DMS 273 (cell line): ENCODE measurements around the gene WDR5.

Experiments
- DNase-seq: peaks from one replicate; lab custom pipeline; 2025; ENCODE audit not compliant: unreplicated experiment; lab: John Stamatoyannopoulos, UW

Gene WDR5

DNA sequence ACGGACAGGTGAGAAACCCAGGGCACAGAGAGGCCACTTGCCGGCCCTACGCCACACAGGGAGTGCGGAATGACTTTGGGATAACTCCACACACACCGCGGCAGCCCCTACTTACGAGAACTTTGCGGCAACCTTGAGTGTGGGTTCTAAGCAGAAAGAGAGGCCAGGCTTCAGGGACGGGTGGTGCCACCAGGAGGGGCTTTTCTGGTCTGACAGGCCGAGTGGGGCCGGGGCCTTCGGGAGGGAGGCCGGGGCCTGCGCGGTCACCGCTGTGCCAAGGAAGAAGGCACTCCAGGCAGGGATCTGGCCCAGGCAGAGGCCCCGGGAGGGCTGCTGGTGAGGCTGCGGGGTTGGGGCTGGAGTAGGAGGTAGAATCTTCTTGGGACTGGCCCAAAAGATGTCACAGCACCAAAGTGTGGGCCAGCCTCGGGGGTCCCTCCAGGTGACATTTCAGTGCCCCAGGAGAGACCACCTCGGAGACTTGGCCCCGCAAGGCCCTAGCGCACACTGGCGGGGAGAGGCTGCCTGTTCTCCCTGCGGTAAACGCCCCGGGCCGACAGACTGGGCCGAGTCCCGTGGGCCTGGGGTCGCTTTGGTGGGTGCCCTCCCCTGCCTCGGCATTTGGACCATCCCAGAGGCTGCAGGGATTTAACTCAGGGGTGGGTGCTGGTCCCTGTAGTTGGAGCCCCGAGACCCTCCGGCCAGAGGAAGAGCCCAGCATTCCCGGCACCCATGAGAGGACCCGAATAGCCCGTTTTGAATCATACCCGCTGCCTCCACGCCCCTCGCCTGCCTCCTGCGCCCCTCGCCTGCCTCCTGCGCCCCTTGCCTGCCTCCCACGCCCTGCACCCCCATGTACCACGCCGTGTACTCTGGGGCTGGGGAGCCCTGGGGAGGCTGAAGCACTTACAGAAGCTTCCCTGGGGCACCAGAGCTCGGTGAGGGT, 37.5 kb downstream of the WDR5 start:
- DNase-seq: no peak

GRCh38 chr9:134174073-134174449, 38.2 kb downstream of the WDR5 start:
- DNase-seq: no peak

GRCh38 chr9:134174526-134175290, 38.8 kb downstream of the WDR5 start:
- DNase-seq: no peak

DNA sequence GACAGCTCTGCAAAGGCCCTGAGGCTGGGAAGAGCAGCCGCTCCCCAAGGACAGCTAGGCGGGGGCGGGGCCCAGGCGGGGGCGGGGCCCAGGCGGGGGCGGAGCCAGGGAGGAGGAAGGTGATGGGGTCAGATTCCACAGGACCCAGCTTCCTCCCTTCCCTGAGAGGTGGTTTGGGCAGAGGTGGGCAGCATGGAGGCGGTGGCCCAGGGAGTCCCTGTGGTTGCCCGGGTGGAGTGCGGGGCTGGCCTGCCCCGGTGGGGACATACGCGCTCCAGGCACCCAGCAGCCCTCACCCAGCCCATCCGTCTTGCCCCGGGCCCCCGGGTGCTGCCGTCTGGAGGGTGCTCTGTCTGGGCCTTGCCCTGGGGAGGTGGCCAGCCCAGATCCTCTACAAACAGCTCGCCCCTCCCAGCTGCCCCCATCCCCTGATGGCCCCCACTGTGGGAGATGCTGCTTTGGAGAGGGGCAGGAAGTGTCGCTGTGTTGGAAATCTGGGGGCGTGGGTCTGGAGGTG, 39.5 kb downstream of the WDR5 start:
- DNase-seq: no peak

DNA sequence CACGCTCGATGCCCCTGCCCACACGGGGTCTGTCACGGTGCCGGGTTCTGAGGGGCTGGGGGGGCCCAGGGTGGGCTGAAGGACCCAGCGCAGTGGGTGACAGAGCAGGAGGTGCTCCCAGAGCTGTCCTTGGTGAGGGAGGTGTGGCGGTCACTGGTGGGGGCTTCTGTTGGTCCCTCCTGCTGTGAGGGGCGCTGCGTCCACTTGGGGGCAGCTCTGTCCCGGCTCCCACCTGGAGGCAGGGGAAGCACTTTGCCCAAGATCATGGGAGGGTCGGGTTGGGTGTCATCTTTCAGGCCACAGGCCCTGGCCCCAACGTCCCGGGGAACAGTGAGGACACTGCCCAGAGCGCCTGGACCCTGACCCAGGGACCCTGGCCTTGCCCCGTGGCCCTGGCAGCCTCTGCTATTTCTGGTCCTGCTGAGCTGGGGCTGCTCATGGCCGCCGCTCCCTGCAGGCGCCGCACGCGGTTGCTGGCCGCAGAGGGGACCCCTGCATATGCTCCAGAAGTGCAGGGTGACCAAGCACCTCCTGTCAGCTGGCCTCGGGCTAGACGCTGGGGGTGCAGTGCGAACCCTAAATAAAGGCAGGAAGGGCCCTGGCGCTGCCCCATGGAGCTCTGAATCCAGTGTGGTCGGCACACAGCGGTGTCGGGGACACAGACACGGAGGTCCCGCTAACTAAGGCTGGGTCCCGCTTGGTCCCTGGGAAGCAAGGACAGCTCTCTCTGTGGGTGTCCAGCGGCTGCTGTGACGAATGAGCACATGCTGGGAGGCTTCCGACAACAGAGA, 40.1 kb downstream of the WDR5 start:
- DNase-seq: no peak

DNA sequence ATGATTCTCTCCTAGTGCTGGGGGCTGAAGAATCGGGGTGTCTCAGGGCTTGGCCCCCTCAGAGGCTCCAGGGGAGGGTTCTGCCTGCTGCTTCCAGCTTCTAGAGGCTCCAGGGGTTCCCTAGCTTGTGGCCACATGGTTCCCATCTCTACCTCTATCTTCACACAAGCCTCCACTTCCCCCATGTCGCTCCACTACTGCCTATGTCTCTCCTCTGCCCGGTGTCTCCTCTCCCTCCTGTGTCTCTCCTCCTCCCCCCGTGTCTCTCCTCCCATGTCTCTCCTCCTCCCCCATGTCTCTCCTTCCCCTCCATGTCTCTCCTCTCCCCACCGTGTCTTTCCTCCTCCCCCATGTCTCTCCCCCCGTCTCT, 40.7 kb downstream of the WDR5 start:
- DNase-seq: no peak

DNA sequence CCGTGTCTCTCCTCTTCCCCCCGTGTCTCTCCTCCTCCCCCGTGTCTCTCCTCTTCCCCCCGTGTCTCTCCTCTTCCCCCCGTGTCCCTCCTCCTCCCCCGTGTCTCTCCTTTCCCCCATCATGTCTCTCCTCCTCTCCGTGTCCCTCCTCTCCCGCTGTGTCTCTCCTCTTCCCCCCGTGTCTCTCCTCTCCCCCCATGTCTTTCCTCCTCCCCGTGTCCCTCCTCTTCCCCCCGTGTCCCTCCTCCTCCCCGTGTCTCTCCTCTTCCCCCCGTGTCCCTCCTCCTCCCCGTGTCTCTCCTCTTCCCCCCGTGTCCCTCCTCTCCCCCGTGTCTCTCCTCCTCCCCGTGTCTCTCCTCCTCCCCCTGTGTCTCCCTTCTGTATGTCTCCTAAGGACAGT, 41.3 kb downstream of the WDR5 start:
- DNase-seq: no peak

- no peak for DNase-seq
These were observed 41.9 kb downstream of the WDR5 start for GRCh38 chr9:134177624-134178393.

- DNase-seq: no peak
These were observed 42.5 kb downstream of the WDR5 start for GRCh38 chr9:134178394-134178767.

DNA sequence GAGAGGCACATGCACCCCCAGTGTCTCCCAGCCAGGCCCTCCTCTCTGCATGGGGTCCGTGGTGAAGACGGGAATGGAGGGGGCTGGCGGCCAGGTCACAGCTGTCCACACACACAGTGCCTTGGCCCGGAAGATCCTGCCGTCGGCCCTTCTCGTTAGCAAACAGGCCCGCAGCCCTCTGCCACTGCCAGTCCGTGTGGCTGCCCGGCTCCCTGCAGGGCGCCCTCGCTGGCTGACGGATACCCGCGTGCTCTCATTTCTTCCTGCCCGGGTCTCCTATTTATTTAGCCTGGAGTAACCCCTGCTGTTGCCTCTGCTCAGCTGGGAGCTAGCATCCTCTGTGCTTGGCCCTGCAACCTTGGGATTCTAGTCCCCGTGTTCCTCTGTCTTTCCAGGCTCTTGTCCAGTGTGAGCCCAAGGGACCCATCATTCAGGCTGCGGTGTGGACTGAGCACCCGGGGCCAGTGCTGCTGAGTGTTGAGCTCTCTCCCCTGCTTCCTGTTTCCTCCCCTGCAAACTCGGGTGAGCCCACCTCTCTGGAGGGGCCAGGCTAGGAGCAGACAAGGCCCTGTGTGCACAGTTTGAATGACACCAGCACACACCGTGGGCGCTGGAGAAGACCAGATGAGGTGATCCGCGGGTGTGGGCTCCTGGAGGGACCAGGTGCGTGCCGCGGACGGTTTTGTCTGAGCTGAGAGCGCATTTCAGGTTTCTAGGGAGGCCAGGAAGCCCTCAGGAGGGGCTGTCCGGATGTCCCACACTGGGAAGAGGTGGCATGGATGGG, 43.1 kb downstream of the WDR5 start:
- DNase-seq: no peak

DNA sequence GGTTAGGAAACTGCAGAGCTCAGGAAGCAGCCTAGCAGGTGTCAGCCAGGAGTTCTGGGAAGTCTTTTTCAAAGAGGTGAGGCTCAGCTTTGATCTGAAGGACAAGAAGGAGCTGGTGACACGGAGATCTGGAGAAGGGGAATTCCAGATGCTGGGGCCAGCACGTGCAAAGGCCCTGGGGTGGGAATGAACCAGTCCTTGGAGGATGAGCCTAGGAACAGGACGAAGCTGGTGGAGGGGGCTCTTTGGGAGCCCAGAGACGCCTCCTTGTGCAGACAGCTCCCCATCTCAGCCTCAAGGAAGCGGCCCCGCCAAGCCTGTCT, 43.7 kb downstream of the WDR5 start:
- DNase-seq: no peak

DNA sequence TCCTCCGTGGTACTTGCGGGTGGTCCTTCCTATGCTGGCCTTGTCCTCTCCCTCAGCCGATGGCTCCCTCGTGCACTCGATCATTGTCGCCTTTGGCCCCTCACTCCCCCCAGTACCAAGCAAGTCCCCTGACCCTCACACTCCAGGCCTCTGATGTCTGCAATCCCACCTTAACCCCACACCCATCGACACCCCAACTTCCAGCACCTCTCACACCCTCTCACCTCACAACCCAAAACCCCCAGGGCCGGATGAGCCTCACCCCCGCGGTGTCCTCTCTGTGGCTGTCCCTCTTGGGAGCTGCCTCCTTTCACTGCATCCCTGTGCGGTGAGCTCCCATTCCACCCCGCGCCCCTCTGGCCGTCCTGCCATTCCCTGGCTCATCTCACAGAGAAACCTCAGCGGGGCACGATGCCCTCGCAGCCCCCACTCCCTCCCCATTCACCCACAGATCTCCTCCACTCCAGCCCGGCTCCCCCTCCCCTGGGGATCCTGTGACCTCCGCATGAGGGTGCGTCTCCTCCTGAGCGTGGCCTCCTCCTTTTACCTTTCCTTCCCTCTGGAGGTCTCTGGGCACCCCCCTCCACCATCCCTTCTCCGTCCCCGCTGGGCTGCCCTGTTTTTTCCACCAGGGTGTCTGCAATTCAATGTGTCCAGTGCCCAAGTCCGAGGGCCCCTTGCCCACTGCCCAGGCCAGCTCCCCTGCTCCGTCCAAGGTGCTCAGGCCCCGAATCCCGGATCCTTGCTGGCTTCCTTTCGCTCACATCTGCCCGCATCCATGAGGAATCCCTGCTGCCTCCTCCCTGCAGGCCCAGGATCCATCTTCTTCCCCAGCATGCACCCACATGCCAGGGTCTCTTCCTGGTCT, 44.3 kb downstream of the WDR5 start:
- no peak for DNase-seq

DNA sequence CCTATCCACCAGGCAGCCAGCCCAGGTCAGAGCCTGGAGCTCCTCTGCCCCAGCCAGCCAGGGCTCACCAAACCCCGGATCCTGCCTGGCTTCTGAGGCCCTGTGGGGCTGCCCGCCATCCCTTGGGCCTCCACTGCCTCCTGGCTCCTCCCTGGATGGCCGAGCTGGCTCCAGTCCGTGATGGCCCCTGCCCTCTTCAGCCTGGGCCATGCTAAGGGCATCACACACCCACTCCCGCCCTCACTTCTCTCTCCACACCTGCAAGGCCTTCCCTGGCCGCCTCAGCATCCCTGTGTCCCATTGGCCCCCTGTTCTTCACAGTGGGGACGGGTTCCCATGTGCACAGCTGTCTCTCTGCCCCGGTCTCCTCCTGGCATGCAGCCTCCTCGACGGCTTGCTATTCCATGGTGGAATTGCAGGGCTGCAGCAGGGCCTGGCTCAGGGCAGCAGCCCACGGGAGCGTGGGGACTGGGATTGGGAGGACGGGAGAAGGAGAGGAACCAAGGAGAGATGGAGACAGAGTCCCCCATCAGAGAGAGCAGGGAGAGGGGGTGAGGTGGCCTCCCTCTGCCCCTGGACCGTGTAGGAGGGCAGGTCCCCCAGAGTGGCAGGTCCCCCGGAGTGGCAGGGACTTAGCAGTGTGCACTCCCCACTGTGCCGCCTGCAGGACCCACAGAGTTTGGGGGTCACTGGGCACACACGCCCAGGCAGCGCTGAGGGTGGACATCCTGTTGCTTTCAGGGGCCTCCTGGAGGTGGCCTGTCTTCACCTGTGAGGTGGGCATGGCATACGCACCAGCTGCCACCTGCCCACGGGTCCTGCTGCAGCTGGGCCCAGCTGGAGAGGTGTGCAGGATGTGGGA, 45.1 kb downstream of the WDR5 start:
- no peak for DNase-seq

DNA sequence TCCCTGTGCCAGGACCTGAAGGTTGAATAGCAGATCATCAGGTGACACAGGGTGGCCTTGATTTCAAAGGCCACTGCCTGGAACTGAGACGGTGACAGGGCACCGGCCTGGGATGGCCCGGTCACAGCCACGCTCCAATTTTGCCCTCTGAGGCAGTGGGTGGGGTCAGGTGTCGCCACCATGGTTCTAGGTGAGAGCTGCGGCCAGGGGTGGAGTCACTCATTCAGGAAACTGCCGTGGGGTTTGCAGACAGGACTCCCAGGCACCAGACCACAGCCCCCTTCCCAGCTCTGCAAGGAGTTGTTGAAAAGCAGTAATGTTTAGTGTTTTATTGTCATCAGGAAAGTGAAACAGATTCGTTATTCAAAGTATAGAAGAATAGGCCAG, 45.8 kb downstream of the WDR5 start:
- no peak for DNase-seq

DNA sequence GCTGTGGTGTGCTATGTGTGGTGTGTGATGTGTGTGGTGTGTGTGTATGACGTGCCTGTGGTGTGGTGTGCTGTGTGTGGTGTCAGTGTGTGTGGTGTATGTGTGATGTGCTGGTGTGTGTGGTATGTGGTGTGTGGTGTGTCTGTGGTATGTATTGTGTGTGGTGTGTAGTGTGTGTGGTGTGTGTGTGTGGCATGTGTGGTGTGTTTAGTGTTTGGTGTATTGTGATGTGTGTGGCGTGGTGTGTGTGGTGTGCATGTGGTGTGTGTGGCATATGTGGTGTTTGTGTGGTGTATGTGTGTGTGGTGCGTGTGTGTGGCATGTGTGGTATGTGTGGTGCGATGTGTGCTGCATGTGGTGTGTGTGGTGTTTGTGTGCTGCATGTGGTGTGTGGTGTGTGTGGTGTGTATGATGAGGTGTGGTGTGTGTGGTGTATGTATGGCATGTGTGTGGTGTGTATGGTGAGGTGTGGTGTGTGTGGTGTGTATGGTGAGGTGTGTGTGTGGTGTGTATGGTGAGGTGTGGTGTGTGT, 46.7 kb downstream of the WDR5 start:
- no peak for DNase-seq

GRCh38 chr9:134185536-134186011, 49.7 kb downstream of the WDR5 start:
- DNase-seq: no peak

- DNase-seq: no peak
These were observed 50.7 kb downstream of the WDR5 start for GRCh38 chr9:134186471-134187109.
